Measurements from ENCODE around the gene TIMP2.

- TF ChIP-seq CTCF (conservative IDR thresholded peaks at IDR 0.05 in 1 of 2, IDR thresholded peaks at IDR 0.05 in 1 of 2; ENCODE audit: extremely low read depth in 1 of 2, insufficient read depth in 1 of 2, low read depth in 1 of 2, low read length in 2 of 2) (no peak), EZH2 (IDR thresholded peaks at IDR 0.05; ENCODE audit: borderline replicate concordance, low read length) (no peak)
These were observed 25.7 kb upstream of the TIMP2 start for GRCh38 chr17:78950870-78951269.
